GM12878 (cell line): ENCODE data around the gene CEP89. TPM values are rescaled to one million over a fixed set of nuclear protein-coding genes. Genes with fewer than 3 reads are reported as not detected.

Experiments
- ATAC-seq: fragments of 200-7000 bp; cut with Tn5 transposase; 3 replicates; pipeline ENCODE4 v1.9.1; 2020; ENCODE audit warnings: mild to moderate bottlenecking, moderate library complexity
- BruUV-seq: library from RNA; stranded (reverse); fragments of 400-500 nt; replicated peaks from 2 replicates; lab custom pipeline; 2021; lab: Mats Ljungman, UMichigan
- CTCF ChIA-PET: fragments of 300-600 bp; sonication (Branson Sonifier 250); formaldehyde crosslinking; extraction: SDS; loops from one replicate; lab custom pipeline; 2021; ENCODE audit warnings: inconsistent platforms; lab: Yijun Ruan, JAX
- POLR2A ChIA-PET: fragments of 350-600 bp; formaldehyde crosslinking; extraction: SDS; loops from one replicate; lab custom pipeline; 2021; ENCODE audit warnings: inconsistent platforms; lab: Charles Lee
- RAD21 ChIA-PET: fragments of 300-600 bp; sonication (Branson Sonifier 250); formaldehyde crosslinking; loops from one replicate; lab custom pipeline; 2023; ENCODE audit warnings: antibody characterized with exemption; ENCODE audit not compliant: unreplicated experiment; lab: Charles Lee
- SMC1A ChIA-PET: fragments of 300-600 bp; sonication (Branson Sonifier 250); formaldehyde crosslinking; loops from one replicate; lab custom pipeline; 2023; ENCODE audit not compliant: unreplicated experiment, uncharacterized antibody; lab: Charles Lee
- DNase-seq: peaks from one replicate; pipeline ENCODE4 v3.0.0-alpha.2; 2011; ENCODE audit warnings: low read depth, low spot score
- FAIRE-seq: peaks from 3 replicates; lab custom pipeline; 2011; peaks lifted over from hg19 to GRCh38; lab: Jason Lieb, UNC
- H2AFZ ChIP-seq: 2 replicates; pipeline ENCODE4 v1.6.0; 2011; ENCODE audit warnings: low read depth, low read length, control low read depth; ENCODE audit not compliant: control insufficient read depth
- H3K27ac ChIP-seq: 2 replicates; pipeline ENCODE4 v1.5.1; 2011; ENCODE audit warnings: control low read depth; ENCODE audit not compliant: control insufficient read depth, insufficient read depth
- H3K27me3 ChIP-seq, 2 experiments: replicated peaks in 1 of 2; 2 replicates each; pipeline versions ENCODE4 v1.6.0 to v1.6.1; 2011; ENCODE audit warnings: low read length in 1 of 2; ENCODE audit not compliant: control insufficient read depth in 2 of 2, insufficient read depth in 2 of 2
- H3K36me3 ChIP-seq, 2 experiments: 2 replicates each; pipeline ENCODE4 v1.5.1; 2011; ENCODE audit warnings: low read length in 1 of 2; ENCODE audit not compliant: control insufficient read depth in 2 of 2, insufficient read depth in 2 of 2
- H3K4me1 ChIP-seq: 2 replicates; pipeline ENCODE4 v1.6.1; 2011; ENCODE audit warnings: mild to moderate bottlenecking, low read length, moderate library complexity, mixed read lengths; ENCODE audit not compliant: control insufficient read depth, insufficient read depth
- H3K4me2 ChIP-seq: 2 replicates; pipeline ENCODE4 v1.6.0; 2011; ENCODE audit warnings: control low read depth; ENCODE audit not compliant: control insufficient read depth, insufficient read depth
- H3K4me3 ChIP-seq: fragments of 200-600 bp; sonication (generic); 2 replicates; pipeline ENCODE4 v1.5.1; 2016
- H3K79me2 ChIP-seq: 2 replicates; pipeline ENCODE4 v1.6.0; 2011; ENCODE audit warnings: low read length; ENCODE audit not compliant: control insufficient read depth, insufficient read depth
- H3K9ac ChIP-seq: 2 replicates; pipeline ENCODE4 v1.8.0; 2011; ENCODE audit warnings: low read length, control low read depth, mixed read lengths; ENCODE audit not compliant: control insufficient read depth, insufficient read depth
- H3K9me3 ChIP-seq: replicated peaks from 3 replicates; pipeline ENCODE4 v1.5.1; 2011; ENCODE audit warnings: mild to moderate bottlenecking, low read length; ENCODE audit not compliant: control insufficient read depth, insufficient read depth
- H4K20me1 ChIP-seq: 2 replicates; pipeline ENCODE4 v1.6.0; 2011; ENCODE audit not compliant: control insufficient read depth, insufficient read depth
- CBX5 ChIP-seq: sonication (generic); IDR thresholded peaks from 2 replicates; pipeline ENCODE4 v1.6.1; 2016; ENCODE audit warnings: low read depth, moderate library complexity, mild to moderate bottlenecking, inconsistent platforms
- CUX1 ChIP-seq: IDR thresholded peaks from 2 replicates; pipeline ENCODE4 v1.6.1; 2012; ENCODE audit warnings: improper control_type of control experiment, low read depth, low read length; ENCODE audit not compliant: insufficient replicate concordance
- EGR1 ChIP-seq, 2 experiments: IDR thresholded peaks; 1 replicate in 1 of 2; 2 replicates in 1 of 2; pipeline ENCODE4 v1.6.1; 2011 to 2012; ENCODE audit warnings: low read depth in 2 of 2, low read length in 2 of 2, borderline replicate concordance in 1 of 2, mild to moderate bottlenecking in 1 of 2, moderate library complexity in 1 of 2
- FOXK2 ChIP-seq: fragments of 450-650 bp; IDR thresholded peaks from 2 replicates; pipeline ENCODE4 v1.6.1; 2017; ENCODE audit warnings: mild to moderate bottlenecking, moderate library complexity
- IRF3 ChIP-seq: fragments of 450-650 bp; IDR thresholded peaks from 2 replicates; pipeline ENCODE4 v1.6.1; 2014; ENCODE audit warnings: mild to moderate bottlenecking
- IRF5 ChIP-seq: fragments of 450-650 bp; IDR thresholded peaks from 2 replicates; pipeline ENCODE4 v1.6.1; 2017; ENCODE audit warnings: borderline replicate concordance
- MYC ChIP-seq: IDR thresholded peaks from 2 replicates; pipeline ENCODE4 v1.6.1; 2011; ENCODE audit warnings: mild to moderate bottlenecking, low read length, moderate library complexity, inconsistent platforms; ENCODE audit not compliant: insufficient read depth, insufficient replicate concordance, insufficient read length, severe bottlenecking
- TARDBP ChIP-seq: IDR thresholded peaks from 2 replicates; pipeline ENCODE4 v1.6.1; 2016; ENCODE audit warnings: borderline replicate concordance
- ZNF207 ChIP-seq: fragments of 450-650 bp; IDR thresholded peaks from 2 replicates; pipeline ENCODE4 v1.6.1; 2014; ENCODE audit warnings: antibody characterized with exemption, mild to moderate bottlenecking, borderline replicate concordance
- WGBS: methylation state at CpG from one replicate; pipeline ENCODE4 v1.1.6; 2016; ENCODE audit warnings: low lambda C conversion rate; ENCODE audit not compliant: insufficient replicate concordance, insufficient coverage; ENCODE audit errors: missing lambda C conversion rate; 5-methylcytosine and 5-hydroxymethylcytosine counted together
- in situ Hi-C: fragments of 300-500 bp; cut with MboI; formaldehyde crosslinking; loops from 9 replicates; pipeline ENCODE4 v1.14.3; 2018; ENCODE audit warnings: mixed read lengths
- intact Hi-C: fragments of 100-400 bp; cut with micrococcal nuclease; formaldehyde crosslinking; loops from one replicate; pipeline ENCODE4 v1.14.2; 2022; ENCODE audit not compliant: unreplicated experiment
- polyA plus RNA-seq, 11 experiments: library from polyadenylated mRNA; depleted of rRNA in 4 of 11; unstranded in 6 of 11; stranded (reverse) in 5 of 11; fragments of >200 nt; fragmentation: Nextera tagmentation in 4 of 11; fragmentation: Illumina TruSeq in 1 of 11; extraction: Ambion mirVana in 4 of 11; extraction: Trizol in 1 of 11; gene quantifications; 1 replicate in 1 of 11; 2 replicates in 10 of 11; pipeline versions ENCODE4 v1.2.1 to v1.2.3, GENCODE V29; 2011 to 2016; ENCODE audit warnings: inconsistent platforms in 2 of 11, missing spikeins in 2 of 11, low read depth in 1 of 11
- total RNA-seq, 4 experiments: library from RNA; depleted of rRNA in 3 of 4; stranded (reverse); fragments of >200 nt in 3 of 4; fragmentation: Illumina TruSeq in 1 of 4; extraction: Trizol in 1 of 4; gene quantifications; 2 replicates each; pipeline versions ENCODE4 v1.2.1 to v1.2.3, GENCODE V29; 2013 to 2021
- TF ChIP-seq, protein P1 (sequence below): IDR thresholded peaks from 2 replicates; pipeline ENCODE4 v1.6.1; 2012; ENCODE audit warnings: low read depth, low read length, improper control_type of control experiment
- TF ChIP-seq, protein P2 (sequence below): fragments of 450-650 bp; IDR thresholded peaks from 2 replicates; pipeline ENCODE4 v1.6.1; 2018; ENCODE audit warnings: mild to moderate bottlenecking, low read depth, moderate library complexity; ENCODE audit not compliant: partially characterized antibody

CEP89 gene
- total and polyA plus RNA-seq, 10 of the 15 experiments (the other 5 are each of a cell fraction or from before 2014, with no cell fraction given), result 6.0 to 19.3 (median 10.2) TPM

DNA sequence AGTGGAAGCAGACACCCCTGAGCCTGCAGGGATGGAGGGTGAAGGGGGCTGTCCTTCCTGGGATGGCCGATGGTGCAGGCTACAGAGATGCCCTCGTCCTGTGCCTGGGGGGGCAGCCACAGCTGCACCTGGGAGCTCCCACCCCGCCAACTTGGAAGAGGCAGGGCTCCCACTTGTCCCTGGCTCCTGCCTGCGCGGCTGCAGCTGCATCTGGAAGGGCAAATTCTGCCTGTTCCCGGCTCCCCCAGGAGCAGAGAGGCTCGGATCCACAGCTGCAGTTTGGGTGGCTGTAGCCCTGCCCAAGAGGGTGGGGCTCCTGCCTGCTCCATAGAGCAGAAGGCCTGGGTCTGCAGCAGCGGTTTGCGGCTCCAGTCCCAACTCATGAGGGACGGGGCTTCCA, 2.2 kb downstream of the CEP89 start:
- Histone ChIP-seq H3K9me3 (no peaks in the 10 kb centered on the region), H3K4me2 (no peak overlapping the region), H3K27me3 (no peaks in the 10 kb centered on the region), H3K36me3 (peaks cover 0 to 2% of the 10 kb centered on the region in 2 experiments; a peak in 1 of 4 replicates), H3K4me3 (no peak overlapping the region), H3K4me1 (0 out of 2 replicates have a peak, but pooled peaks cover 3% of the 10 kb centered on the region), H4K20me1 (no peaks in the 10 kb centered on the region), H3K27ac (no peak overlapping the region), H2AFZ (no peak overlapping the region), H3K9ac (no peak overlapping the region), H3K79me2 (peaks cover 10% of the 10 kb centered on the region)
- RAD21 ChIA-PET, result no interaction called here
- in situ Hi-C loops, result no loop called here
- ATAC-seq (no peak), FAIRE-seq (no peak), DNase-seq (no peak)
- intact Hi-C loops, result no loop called here
- CTCF ChIA-PET, result no interaction called here
- SMC1A ChIA-PET, result no interaction called here
- POLR2A ChIA-PET, result interaction anchor here (0.5 kb wide), 1 partner anchor 171 kb away, joined by 4 read pairs; no protein-coding TSS in a partner anchor
- no TSS peak for BruUV-seq
- 87% methylated on average over 10 of the region's 10 CpGs for WGBS
- no peak for TF ChIP-seq IRF5
- no peak for TF ChIP-seq FOXK2
- TF ChIP-seq, protein P1, sequence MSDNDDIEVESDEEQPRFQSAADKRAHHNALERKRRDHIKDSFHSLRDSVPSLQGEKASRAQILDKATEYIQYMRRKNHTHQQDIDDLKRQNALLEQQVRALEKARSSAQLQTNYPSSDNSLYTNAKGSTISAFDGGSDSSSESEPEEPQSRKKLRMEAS, result no peak
- TF ChIP-seq TARDBP, result no peak
- TF ChIP-seq IRF3, result no peak
- no peak for TF ChIP-seq EGR1 (IDR thresholded peaks at IDR 0.05; ENCODE audit: borderline replicate concordance in 1 of 2, low read depth in 2 of 2, low read length in 2 of 2)
- TF ChIP-seq CUX1, result no peak
- TF ChIP-seq CBX5, result no peak
- TF ChIP-seq, protein P2, sequence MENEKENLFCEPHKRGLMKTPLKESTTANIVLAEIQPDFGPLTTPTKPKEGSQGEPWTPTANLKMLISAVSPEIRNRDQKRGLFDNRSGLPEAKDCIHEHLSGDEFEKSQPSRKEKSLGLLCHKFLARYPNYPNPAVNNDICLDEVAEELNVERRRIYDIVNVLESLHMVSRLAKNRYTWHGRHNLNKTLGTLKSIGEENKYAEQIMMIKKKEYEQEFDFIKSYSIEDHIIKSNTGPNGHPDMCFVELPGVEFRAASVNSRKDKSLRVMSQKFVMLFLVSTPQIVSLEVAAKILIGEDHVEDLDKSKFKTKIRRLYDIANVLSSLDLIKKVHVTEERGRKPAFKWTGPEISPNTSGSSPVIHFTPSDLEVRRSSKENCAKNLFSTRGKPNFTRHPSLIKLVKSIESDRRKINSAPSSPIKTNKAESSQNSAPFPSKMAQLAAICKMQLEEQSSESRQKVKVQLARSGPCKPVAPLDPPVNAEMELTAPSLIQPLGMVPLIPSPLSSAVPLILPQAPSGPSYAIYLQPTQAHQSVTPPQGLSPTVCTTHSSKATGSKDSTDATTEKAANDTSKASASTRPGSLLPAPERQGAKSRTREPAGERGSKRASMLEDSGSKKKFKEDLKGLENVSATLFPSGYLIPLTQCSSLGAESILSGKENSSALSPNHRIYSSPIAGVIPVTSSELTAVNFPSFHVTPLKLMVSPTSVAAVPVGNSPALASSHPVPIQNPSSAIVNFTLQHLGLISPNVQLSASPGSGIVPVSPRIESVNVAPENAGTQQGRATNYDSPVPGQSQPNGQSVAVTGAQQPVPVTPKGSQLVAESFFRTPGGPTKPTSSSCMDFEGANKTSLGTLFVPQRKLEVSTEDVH, result no peak
- no peak for TF ChIP-seq ZNF207
- no peak for TF ChIP-seq MYC
